Stimulated activated CD8-positive, alpha-beta memory T cell treated with anti-CD3 and anti-CD28 coated beads, Interleukin-2, amount 100 ng/mL, for 1 hour (primary cell): Measurements from ENCODE around the gene GET4.
"Not testable (repeated sequence)": the region's sequence is repeated elsewhere in the genome, so short reads cannot be mapped to it uniquely, and the experiment has no call there.

ENCODE experiments used
- DNase-seq, 2 donors: peaks; one replicate each; pipeline ENCODE4 v3.0.0-alpha.2; 2020; ENCODE audit warnings: low read depth in 2 of 2

The GET4 gene

GRCh38 chr7:845091-845490, 31.3 kb upstream of the GET4 start:
- DNase-seq, result no peak

DNA sequence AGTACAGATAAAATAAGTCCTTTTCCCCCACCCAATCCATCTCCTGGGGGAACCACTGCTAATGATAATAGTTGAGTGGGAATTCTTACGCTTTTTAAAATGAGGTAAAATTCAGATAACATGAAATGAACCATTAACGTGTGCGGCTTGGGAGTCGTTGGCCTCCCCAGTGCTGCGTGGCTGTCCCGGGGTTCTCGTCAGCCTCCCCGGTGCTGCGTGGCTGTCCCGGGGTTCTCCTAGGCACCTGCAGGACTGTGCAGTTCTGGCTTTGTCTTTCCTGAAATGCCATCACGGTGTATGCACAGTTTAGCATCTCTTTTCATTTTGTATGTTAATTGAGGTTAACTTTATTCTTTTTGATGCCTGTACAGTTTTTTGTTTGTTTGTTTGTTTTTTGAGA, 30.6 kb upstream of the GET4 start:
- no peak for DNase-seq

DNA sequence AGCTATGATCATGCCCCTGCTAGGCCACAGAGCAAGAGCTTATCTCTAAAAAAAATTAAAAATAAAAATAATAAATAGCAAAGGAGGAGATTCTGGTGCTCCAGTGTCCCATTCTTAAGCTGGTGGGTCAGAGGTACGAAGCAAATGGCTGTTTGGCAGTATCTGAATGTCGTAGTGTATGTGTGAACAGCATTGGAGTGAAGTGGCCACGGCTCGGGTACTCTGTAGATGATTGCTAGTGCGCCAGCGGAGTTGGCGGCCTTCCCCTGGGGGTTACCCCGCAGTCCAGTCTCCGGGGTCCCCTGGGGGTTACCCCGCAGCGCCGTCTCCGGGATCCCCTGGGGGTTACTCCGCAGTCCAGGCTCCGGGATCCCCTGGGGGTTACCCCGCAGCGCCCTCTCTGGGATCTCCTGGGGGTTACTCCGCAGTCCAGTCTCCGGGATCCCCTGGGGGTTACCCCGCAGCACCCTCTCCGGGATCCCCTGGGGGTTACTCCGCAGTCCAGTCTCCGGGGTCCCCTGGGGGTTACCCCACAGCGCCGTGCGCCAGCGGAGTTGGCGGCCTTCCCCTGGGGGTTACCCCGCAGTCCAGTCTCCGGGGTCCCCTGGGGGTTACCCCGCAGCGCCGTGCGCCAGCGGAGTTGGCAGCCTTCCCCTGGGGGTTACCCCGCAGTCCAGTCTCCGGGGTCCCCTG, 29.2 kb upstream of the GET4 start:
- DNase-seq, result not testable (repeated sequence)

- DNase-seq, result not testable (repeated sequence)
Observed at GRCh38 chr7:847728-848127, 28.6 kb upstream of the GET4 start.

DNA sequence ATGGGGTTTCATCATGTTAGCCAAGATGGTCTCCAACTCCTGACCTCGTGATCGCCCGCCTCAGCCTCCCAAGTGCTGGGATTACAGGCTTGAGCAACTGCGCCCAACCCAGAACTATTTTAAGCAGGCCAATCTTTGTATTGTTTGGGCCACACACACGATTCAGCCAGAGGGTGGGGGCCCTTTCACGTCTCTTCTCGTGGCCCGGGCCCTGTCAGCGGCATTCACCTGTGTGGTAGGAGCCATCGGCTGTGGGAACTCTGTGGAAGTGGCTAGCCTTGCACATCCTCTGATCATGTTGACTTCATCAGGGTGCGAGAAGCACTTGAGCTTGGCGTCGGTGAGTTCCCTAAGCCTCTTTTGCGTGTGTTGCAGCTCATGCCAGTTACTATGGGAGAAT, 27.2 kb upstream of the GET4 start:
- DNase-seq, result no peak

- no peak for DNase-seq
Observed at GRCh38 chr7:849781-850180, 26.6 kb upstream of the GET4 start.

GRCh38 chr7:851204-851603, 25.1 kb upstream of the GET4 start:
- no peak for DNase-seq

- no peak for DNase-seq
Observed at GRCh38 chr7:853366-854117, 22.8 kb upstream of the GET4 start.

DNA sequence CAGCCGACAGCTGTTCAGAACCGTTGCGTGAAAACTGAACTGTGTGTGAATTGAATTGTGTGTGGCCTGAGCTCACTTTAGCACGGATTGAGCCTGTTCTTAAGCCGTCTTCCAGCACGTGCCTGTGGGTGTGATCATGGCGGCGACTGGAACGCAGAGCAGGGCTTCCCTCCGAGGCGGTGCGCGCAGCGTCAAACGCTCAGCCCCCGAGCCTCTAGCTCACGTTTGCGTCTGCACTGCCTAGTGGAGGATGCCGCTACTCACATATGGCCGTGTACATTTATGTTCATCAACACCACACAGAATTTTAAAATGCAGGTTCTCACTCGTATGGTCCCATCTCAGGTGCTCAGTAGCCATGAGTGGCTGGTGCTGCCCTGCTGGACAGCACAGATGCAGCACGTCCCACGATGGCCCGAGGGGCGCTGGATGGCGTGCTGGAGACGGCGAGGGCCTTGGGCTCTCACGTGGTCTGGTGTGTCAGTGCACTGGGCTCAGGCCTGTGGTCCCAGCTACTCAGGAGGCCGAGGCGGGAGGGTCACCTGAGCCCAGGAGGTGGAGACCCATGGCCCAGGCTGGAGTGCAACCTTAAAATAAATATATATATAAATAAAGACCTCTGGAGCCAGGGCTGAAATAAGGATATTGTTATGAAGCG, 22.1 kb upstream of the GET4 start:
- no peak for DNase-seq

DNA sequence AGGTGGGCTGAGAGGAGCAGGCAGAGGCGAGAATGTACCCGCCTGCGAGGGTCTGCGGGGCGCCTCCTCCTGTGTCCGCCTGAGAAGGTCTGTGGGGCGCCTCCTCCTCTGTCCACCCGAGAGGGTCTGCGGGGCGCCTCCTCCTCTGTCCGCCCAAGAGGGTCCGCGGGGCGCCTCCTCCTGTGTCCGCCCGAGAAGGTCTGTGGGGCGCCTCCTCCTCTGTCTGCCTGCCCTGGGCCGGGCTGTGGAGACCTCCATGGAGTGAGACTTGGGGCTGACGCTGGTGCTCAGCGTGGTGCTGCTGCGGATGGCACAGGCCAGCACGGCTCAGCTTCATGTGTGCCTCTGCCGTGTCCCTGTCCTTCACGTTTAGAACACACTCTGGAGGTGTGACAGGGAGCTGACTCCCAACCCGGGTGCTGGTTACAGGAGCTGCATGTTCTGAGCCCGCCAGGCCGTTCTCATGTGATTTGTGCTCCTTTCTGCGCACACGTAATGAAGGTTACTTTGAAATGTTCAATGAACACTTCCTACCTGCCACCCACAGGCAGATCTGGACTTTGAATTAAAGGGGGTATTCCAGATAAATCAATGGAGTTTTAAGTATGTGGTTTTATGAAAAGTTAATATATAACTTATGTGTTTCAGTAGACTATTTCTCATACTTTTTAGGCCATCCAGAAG, 20.5 kb upstream of the GET4 start:
- no peak for DNase-seq

DNA sequence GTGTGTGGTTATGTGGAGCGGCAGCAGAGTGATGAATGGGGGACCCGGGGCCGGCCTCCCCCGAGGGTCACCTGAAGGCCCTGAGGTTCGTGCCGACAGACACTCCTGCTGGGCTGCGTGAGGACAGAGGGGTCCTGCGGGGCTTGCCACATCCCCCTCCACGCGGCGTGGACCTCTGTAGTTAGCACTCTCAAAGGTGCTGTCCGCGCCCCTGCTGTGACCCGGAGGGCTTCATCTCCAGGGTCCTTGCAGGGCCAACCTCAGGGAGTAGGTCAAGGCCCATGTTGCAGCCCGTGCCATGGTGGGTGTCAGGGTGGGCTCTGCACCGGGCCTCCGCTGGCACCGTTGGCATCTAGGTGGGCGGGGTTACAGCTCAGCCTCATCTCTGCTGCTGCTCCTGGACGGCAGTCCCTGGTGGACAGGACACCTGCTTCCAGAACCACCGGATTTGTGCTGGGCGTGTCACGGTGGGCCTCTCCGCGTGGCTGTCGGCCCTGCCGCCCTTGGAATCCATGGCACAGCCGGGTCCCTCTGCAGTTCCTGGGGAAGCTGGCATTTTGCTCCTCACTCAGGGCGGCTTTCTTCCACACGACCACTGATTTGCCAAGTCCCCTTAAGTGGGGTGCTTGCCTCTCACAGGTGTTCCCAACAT, 19.8 kb upstream of the GET4 start:
- DNase-seq, result no peak

- DNase-seq, result no peak
Observed at GRCh38 chr7:857661-858060, 18.7 kb upstream of the GET4 start.

DNA sequence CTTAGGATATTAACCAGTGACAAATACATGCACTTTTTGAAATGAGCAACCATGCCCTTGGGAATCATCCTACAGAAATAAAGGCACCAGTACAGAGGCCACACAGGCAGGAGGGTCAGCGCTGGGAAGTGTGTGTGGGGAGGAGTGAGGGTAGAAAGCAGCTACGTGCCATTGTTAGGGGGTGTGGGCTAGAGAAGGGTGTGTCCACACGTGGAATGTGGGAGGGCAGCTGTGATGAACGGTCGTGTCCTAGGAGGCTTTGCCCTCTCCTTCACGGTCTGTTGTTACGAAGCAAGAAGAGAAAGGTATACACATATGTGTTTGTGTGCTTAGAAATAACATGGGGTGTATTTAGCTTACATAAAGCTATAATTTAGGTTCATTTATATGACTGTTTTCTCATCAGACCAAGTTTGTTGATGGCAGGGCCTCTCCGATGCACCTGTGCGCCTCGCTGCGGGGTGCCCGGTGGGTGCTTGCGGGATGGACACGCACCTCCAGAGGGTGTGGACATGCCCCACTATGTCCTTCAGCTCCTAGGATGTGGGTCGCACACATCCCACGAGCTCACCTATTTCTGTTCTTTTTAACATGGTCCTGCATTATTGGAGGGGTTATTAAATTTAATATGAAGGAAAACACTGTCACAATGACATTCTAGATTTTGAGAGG, 16.9 kb upstream of the GET4 start:
- DNase-seq, result no peak

DNA sequence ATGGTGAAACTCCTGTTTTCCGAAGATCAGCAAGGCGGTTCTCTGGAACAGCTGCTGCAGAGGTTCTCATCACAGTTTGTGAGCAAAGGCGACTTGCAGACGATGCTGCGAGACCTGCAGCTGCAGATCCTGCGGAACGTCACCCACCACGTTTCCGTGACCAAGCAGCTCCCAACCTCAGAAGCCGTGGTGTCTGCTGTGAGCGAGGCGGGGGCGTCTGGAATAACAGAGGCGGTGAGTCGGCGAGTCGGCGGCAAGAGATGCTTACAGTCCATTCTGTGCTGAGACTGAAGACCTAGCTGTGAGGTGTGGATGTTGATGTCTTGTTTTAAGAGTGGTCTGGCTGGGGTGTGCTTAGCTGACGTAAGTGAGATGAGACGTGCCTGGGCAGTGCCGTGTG, 16.2 kb upstream of the GET4 start:
- no peak for DNase-seq

- DNase-seq, result no peak
Observed at GRCh38 chr7:861222-861621, 15.1 kb upstream of the GET4 start.

- no peak for DNase-seq
Observed at GRCh38 chr7:862157-862556, 14.2 kb upstream of the GET4 start.

GRCh38 chr7:863106-863505, 13.2 kb upstream of the GET4 start:
- DNase-seq, result no peak

DNA sequence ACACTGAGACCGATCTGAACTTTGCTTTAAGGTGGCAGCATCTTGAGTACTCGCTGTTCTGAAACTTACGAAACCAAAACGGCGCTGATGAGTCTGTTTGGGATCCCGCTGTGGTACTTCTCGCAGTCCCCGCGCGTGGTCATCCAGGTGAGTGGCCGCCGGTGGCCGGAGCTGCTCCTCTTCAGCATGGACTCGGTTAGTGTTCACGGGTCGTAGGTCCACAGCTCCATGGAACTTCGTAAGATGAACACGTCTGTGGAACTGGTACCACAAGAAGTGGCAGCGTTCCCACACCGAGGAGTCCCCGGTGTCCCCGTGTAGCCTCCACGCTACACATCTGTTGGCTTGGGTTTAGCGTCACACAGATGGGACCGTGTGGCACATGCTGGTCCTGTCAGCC, 10.4 kb upstream of the GET4 start:
- no peak for DNase-seq

- no peak for DNase-seq
Observed at GRCh38 chr7:867001-867405, 9.4 kb upstream of the GET4 start.

- DNase-seq, result no peak
Observed at GRCh38 chr7:867406-868188, 8.8 kb upstream of the GET4 start.

GRCh38 chr7:868189-868486, 8.2 kb upstream of the GET4 start:
- no peak for DNase-seq
